SJSA1 (cell line): ENCODE data around the gene OR3A3. TPM values are rescaled to one million over a fixed set of nuclear protein-coding genes. Genes with fewer than 3 reads are reported as not detected.
"Not testable (repeated sequence)": the region's sequence is repeated elsewhere in the genome, so short reads cannot be mapped to it uniquely, and the experiment has no call there.

Experiments
- DNase-seq, 2 experiments: peaks; one replicate each; pipeline ENCODE4 v3.0.0-alpha.2; 2015 to 2020; ENCODE audit warnings: low spot score in 2 of 2, low read depth in 1 of 2
- H3K27ac ChIP-seq: fragments of 250-450 bp; sonication (Bioruptor Pico); 2 replicates; pipeline ENCODE4 v1.5.1; 2020; ENCODE audit warnings: mild to moderate bottlenecking, moderate library complexity
- H3K27me3 ChIP-seq: fragments of 250-450 bp; sonication (Bioruptor Pico); replicated peaks from 2 replicates; pipeline ENCODE4 v1.5.1; 2020; ENCODE audit warnings: mild to moderate bottlenecking, moderate library complexity
- H3K36me3 ChIP-seq: fragments of 250-450 bp; sonication (Bioruptor Pico); 2 replicates; pipeline ENCODE4 v1.5.1; 2020; ENCODE audit warnings: mild to moderate bottlenecking
- H3K4me1 ChIP-seq: fragments of 250-450 bp; sonication (Bioruptor Pico); replicated peaks from 2 replicates; pipeline ENCODE4 v1.6.1; 2021; ENCODE audit warnings: mild to moderate bottlenecking
- H3K4me3 ChIP-seq: fragments of 250-450 bp; sonication (Bioruptor Pico); 2 replicates; pipeline ENCODE4 v1.5.1; 2020; ENCODE audit warnings: mild to moderate bottlenecking
- H3K9me3 ChIP-seq: fragments of 250-450 bp; sonication (Bioruptor Pico); replicated peaks from 2 replicates; pipeline ENCODE4 v1.5.1; 2020; ENCODE audit warnings: mild to moderate bottlenecking
- total RNA-seq: library from RNA; depleted of rRNA; stranded (reverse); fragments of >200 nt; shearing (Covaris generic); gene quantifications from 2 replicates; pipeline ENCODE4 v1.2.3, GENCODE V29; 2014; rRNA removed

The OR3A3 gene
- total RNA-seq, 1 experiment from 2014 or later, result not detected

DNA sequence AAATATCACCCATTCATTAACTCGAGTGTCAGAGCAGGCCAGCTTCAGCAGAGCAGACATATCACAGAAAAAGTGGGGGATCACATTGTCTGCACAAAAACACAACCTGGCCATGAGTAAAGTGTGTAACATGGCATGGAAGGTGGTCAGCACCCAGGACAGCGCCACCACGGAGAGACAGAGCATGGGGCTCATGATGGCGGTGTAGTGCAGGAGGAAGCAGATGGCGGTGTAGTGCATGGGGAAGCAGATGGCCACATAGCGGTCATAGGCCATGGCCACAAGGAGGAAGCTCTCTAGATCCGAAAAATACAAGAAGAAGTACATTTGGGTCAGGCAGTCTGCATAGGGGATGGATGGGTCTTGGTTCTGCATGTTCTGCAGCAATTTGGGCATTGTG lies 22.0 kb downstream of the OR3A3 start:
- H3K36me3 ChIP-seq, H3K4me1 ChIP-seq, H3K9me3 ChIP-seq, H3K27ac ChIP-seq, H3K4me3 ChIP-seq, H3K27me3 ChIP-seq, DNase-seq: not testable (repeated sequence)

- no peak within 1 kb of the TSS for H3K4me3 ChIP-seq
- H3K4me1 ChIP-seq, result no peaks in the 10 kb centered on the region
- DNase-seq, result no peak
- 0 out of 2 replicates have a peak, but pooled peaks cover 3% of the 10 kb centered on the region for H3K27me3 ChIP-seq
- H3K36me3 ChIP-seq, result no peaks in the 10 kb centered on the region
- no peaks in the 10 kb centered on the region for H3K9me3 ChIP-seq
- no peak within 1 kb of the TSS for H3K27ac ChIP-seq
These were observed 22.6 kb downstream of the OR3A3 start, which contains the start of gene OR1E2 for GRCh38 chr17:3433741-3434140. TSS of gene OR1E2 (minus strand) at chr17:3433841. CDS start at chr17:3433841, 0 bp downstream.

DNA sequence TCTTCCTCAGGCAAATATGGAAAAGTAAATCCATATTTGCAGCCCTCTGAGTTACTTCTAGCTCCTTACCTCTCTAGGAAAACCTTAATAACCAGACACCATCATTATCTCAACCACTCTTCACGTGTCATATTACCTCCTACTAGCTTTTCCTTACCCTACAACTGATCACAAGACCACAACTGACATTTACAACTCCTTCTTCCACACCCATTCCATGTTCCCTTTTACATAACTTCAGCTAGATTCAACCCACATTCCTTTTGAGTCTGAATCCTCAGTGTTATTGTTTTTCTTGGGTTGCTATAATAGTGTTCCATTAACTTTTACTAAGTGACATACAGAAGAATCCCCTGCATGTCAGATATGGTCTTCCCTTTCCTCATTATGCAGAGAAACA lies 27.2 kb downstream of the OR3A3 start:
- no peaks in the 10 kb centered on the region for H3K36me3 ChIP-seq
- DNase-seq, result no peak
- H3K9me3 ChIP-seq, result no peaks in the 10 kb centered on the region
- H3K27ac ChIP-seq, result no peak overlapping the region
- H3K4me1 ChIP-seq, result no peaks in the 10 kb centered on the region
- H3K4me3 ChIP-seq, result no peak overlapping the region
- H3K27me3 ChIP-seq, result 0 out of 2 replicates have a peak, but pooled peaks cover 3% of the 10 kb centered on the region

DNA sequence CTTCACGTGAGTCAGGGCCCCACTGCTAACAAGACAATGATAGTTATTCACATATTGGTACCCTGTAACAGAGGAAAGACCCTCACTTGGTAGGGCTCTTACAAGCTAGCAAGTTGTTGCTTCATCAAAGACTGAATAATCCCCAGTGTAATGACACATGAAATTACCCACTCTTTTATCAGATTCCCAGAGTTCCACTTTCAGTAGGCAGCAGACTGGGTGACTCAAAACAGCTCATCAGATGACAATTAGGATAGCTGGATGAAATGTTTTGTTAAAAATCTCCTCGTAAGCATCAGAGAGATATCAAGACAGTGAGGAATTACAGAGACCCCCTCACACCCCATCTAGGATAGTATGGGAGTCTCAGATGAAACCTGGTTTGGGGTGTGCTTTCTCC lies 29.3 kb downstream of the OR3A3 start:
- H3K4me3 ChIP-seq, result no peak overlapping the region
- no peaks in the 10 kb centered on the region; the same call in 1 of the 2 replicates for H3K9me3 ChIP-seq
- DNase-seq, result no peak

GRCh38 chr17:3447625-3448024 lies 36.5 kb downstream of the OR3A3 start:
- DNase-seq, result no peak
- Histone ChIP-seq H3K4me1 (no peaks in the 10 kb centered on the region), H3K27me3 (no peaks in the 10 kb centered on the region), H3K27ac (no peak overlapping the region), H3K9me3 (no peaks in the 10 kb centered on the region; the same call in 1 of the 2 replicates), H3K4me3 (no peak overlapping the region), H3K36me3 (no peaks in the 10 kb centered on the region)

More for the DNA sequence above, 29.3 kb downstream of the OR3A3 start:
- Histone ChIP-seq H3K27ac (no peak overlapping the region), H3K27me3 (0 out of 2 replicates have a peak, but pooled peaks cover 3% of the 10 kb centered on the region), H3K4me1 (no peaks in the 10 kb centered on the region), H3K36me3 (no peaks in the 10 kb centered on the region)

DNA sequence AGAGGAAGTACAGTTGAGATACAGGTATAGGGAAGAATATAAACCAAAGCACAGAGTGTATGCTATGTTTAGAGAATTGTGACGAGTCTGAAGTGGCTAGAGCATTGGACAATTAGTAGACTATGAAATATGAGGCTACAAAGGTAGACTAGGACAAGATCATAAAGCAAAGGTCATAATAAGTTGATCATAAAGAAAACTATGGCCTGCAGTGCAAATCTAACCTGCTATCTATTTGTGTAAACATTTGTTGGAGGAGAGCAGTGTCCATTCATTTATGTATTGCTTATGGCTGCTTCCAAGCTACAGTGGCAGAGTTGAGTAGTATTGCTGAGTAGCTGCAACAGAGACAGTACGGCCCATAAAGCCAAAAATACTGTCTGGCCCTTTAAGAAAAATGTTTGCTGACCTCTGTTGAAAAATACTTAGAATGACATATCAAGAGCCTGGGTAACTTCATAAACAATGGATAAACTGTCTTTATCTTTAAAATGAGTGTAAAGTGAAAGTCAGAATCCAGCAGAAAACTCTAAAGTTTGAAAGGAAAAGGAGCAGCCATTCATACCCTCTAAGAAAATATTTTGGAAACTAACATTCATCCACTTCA lies 37.0 kb downstream of the OR3A3 start:
- no peaks in the 10 kb centered on the region for H3K27me3 ChIP-seq
- no peak overlapping the region for H3K4me3 ChIP-seq
- H3K4me1 ChIP-seq, result no peaks in the 10 kb centered on the region
- no peak overlapping the region for H3K27ac ChIP-seq
- DNase-seq, result no peak
- H3K36me3 ChIP-seq, result no peaks in the 10 kb centered on the region
- no peaks in the 10 kb centered on the region; the same call in 1 of the 2 replicates for H3K9me3 ChIP-seq

DNA sequence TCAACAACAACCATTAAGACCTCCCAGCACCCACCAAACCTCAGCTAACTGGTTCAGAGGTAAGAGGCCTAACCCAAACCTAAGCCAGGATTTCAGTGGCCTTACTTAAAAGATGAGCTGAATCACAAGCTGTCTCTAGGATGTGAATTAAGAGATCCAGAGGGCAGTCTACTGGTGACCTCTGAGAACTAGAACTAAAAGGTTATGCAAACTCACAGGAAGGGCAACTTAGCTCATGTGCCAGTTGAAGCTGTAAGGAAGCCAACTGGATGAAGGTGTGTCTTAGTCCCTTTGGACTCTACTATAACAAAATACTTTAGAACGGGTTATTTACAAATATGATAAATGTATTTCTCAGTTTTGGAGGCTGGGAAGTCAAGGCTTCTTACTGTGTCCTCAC lies 55.2 kb downstream of the OR3A3 start:
- not testable (repeated sequence) for H3K9me3 ChIP-seq, H3K36me3 ChIP-seq, DNase-seq, H3K27me3 ChIP-seq, H3K4me3 ChIP-seq, H3K27ac ChIP-seq, H3K4me1 ChIP-seq

DNA sequence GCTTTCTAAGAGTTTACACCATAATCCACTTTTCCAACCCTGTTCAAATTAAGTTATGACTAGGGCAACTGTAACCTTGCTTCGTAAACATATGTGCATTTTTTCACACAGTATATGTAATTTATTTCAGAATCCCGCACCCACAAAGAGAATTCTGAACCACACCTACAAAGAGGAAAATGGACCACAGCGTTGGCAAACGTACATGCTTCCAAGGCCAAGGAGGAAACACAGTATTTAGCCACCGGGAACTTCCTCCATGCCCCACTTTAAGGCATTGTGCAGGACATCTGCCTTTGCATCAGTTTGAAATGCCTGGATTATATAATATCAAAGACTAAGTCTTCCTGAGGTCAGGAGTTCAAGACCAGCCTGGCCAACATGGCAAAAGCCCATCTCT lies 58.4 kb downstream of the OR3A3 start:
- no peaks in the 10 kb centered on the region for H3K36me3 ChIP-seq
- no peaks in the 10 kb centered on the region for H3K9me3 ChIP-seq
- H3K4me3 ChIP-seq, result no peak overlapping the region
- no peaks in the 10 kb centered on the region for H3K4me1 ChIP-seq
- 0 out of 2 replicates have a peak, but pooled peaks cover 4% of the 10 kb centered on the region for H3K27me3 ChIP-seq
- no peak overlapping the region for H3K27ac ChIP-seq
- DNase-seq, result no peak

DNA sequence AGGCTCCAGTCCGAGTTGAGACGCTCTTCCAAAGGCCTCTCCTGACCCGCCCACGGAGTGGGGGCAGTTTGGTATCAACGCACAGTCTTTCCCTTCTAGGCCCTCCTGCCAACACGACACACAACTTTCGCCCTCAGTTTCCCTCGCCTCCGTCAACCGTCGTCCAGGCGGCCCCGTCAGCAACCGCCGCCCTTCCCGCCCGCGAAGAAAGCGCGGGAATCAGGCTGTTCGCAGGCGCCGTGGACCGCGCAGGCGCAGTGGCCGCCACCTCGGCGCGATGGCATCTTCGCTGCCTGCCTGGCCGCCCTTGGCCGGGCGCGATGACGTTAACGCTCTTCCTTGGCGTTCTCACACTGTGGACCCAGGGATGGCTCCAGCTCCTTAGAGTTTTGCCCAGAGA lies 60.4 kb downstream of the OR3A3 start, which contains the start of gene SPATA22:
TSS of gene SPATA22 (minus strand) at position 221 of the 400 bp plus-strand sequence. CDS start 2,494 bp downstream, outside the sequence.
- Histone ChIP-seq H3K27ac (no peak within 1 kb of the TSS), H3K4me1 (no peaks in the 10 kb centered on the region), H3K4me3 (no peak within 1 kb of the TSS), H3K36me3 (no peaks in the 10 kb centered on the region), H3K27me3 (0 out of 2 replicates have a peak, but pooled peaks cover 4% of the 10 kb centered on the region), H3K9me3 (no peaks in the 10 kb centered on the region)
- DNase-seq, result no peak

- no peak for DNase-seq
- Histone ChIP-seq H3K27me3 (0 out of 2 replicates have a peak, but pooled peaks cover 4% of the 10 kb centered on the region), H3K27ac (no peak overlapping the region), H3K4me3 (no peak overlapping the region), H3K9me3 (no peaks in the 10 kb centered on the region), H3K4me1 (no peaks in the 10 kb centered on the region), H3K36me3 (no peaks in the 10 kb centered on the region)
These were observed 61.0 kb downstream of the OR3A3 start for GRCh38 chr17:3472137-3472536.

Other genes starting within 250 kb of the OR3A3 start
- not detected in 2 replicates for gene OR1A2, start 213.9 kb upstream of the OR3A3 start, total RNA-seq
- not detected in 2 replicates for gene OR1A1, start 203.7 kb upstream of the OR3A3 start, total RNA-seq
- gene OR3A1, start 113.0 kb upstream of the OR3A3 start, total RNA-seq, result not detected in 2 replicates
- not detected in 2 replicates for gene OR3A2, start 25.1 kb upstream of the OR3A3 start, total RNA-seq
- not detected in 2 replicates for gene OR1E1, start 13.0 kb upstream of the OR3A3 start, total RNA-seq
- gene OR1E2, start 22.5 kb downstream of the OR3A3 start, total RNA-seq, result not detected in 2 replicates
- gene SPATA22, start 60.4 kb downstream of the OR3A3 start, total RNA-seq, result not detected in 2 replicates
- gene ASPA, start 64.6 kb downstream of the OR3A3 start, total RNA-seq, result 0.18 TPM in 1 of 2 replicates, not detected in the other
- not detected in 2 replicates for gene TRPV3, start 146.4 kb downstream of the OR3A3 start, total RNA-seq
- gene TRPV1, start 198.0 kb downstream of the OR3A3 start, total RNA-seq, result 0.24 and 1.1 TPM in 2 replicates
- 9.6 and 11.3 TPM in 2 replicates for gene SHPK, start 224.9 kb downstream of the OR3A3 start, total RNA-seq
- gene CTNS, start 225.4 kb downstream of the OR3A3 start, total RNA-seq, result 8.9 and 26.6 TPM in 2 replicates